ENCODE results near the gene NR1I2.

The NR1I2 gene

DNA sequence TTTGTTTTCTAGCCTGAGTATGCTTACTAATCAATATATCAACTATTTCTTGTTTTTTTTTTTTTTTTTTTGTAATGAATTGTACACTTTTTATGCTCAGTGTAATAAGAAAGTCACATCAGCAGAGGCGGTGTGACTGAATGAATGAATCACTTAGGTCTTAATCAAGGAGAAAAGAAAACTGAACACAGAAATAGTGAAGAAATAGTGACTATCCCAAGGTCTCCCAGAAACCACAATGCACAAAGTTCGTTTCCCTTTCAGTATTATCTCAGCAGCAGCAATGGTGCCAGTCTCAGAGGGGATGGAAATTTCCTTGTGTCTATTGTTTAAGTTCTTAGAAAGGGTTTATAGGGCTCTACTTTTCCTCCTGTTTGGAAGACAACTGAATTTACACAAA lies 80.7 kb downstream of the NR1I2 start:
- TF ChIP-seq FOXP2 (optimal IDR thresholded peaks at IDR 0.05; ENCODE audit: control extremely low read depth, extremely low read length, insufficient read depth) (no peak), EZH2 (IDR thresholded peaks at IDR 0.05) (no peak), POLR2AphosphoS5 (IDR thresholded peaks at IDR 0.05; ENCODE audit: borderline replicate concordance, low read depth, low read length) (no peak)
- H3K27ac ChIP-seq: no peak overlapping the region
- H3K36me3 ChIP-seq (ENCODE audit: insufficient read depth, low read length): peaks cover 42% of the 10 kb centered on the region
- no peak overlapping the region for H3K9ac ChIP-seq (ENCODE audit: insufficient read length)
- H3K9me3 ChIP-seq (ENCODE audit: low read depth, low read length): peaks cover 5% of the 10 kb centered on the region; the same call in 1 of the 2 replicates
- no peak overlapping the region for H3K4me3 ChIP-seq
- no peak for DNase-seq (ENCODE audit: low read depth, low spot score)

GRCh38 chr3:119864476-119864875 lies 82.6 kb downstream of the NR1I2 start:
- no peak for DNase-seq (ENCODE audit: low read depth, low spot score)
- H3K36me3 ChIP-seq (ENCODE audit: insufficient read depth, low read length): peaks cover 27% of the 10 kb centered on the region
- no peak overlapping the region for H3K9ac ChIP-seq (ENCODE audit: insufficient read length)
- no peaks in the 10 kb centered on the region for H3K9me3 ChIP-seq (ENCODE audit: low read depth, low read length)
- H3K27ac ChIP-seq: no peak overlapping the region
- H3K4me3 ChIP-seq: no peak overlapping the region
- no peak for TF ChIP-seq FOXP2 (optimal IDR thresholded peaks at IDR 0.05; ENCODE audit: control extremely low read depth, extremely low read length, insufficient read depth)
- TF ChIP-seq EZH2 (IDR thresholded peaks at IDR 0.05): no peak
- no peak for TF ChIP-seq POLR2AphosphoS5 (IDR thresholded peaks at IDR 0.05; ENCODE audit: borderline replicate concordance, low read depth, low read length)
